ENCODE data around the gene CDC27.
"Not testable (repeated sequence)": the region's sequence is repeated elsewhere in the genome, so short reads cannot be mapped to it uniquely, and the experiment has no call there.

Gene CDC27

DNA sequence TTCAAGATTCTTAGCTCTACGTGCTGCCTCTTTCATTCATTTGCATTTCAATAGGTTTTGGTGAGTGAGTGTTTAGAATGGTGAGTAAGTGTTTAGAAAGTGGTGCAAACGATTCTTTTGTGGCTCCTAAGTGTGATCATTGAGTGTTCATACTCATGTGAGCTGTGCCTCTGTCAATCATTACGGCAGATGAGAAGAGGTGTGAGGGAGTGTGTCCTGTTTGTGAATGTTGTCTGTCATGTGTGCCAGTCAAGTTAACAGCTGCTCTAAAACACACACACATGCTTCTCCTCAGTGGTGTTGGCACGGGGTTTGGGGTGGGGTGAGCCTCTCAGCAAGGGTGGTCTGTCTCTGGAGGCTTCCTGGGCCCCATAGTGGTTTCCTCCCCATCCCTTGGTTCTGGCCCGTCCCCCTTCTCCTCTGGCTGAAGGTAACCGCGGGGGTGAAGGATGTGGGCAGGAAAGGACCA, 31.5 kb upstream of the CDC27 start:
- DNase-seq (ENCODE audit: extremely low spot score, insufficient read length, low read depth) (no peak), FAIRE-seq (peak; percentile 60)

DNA sequence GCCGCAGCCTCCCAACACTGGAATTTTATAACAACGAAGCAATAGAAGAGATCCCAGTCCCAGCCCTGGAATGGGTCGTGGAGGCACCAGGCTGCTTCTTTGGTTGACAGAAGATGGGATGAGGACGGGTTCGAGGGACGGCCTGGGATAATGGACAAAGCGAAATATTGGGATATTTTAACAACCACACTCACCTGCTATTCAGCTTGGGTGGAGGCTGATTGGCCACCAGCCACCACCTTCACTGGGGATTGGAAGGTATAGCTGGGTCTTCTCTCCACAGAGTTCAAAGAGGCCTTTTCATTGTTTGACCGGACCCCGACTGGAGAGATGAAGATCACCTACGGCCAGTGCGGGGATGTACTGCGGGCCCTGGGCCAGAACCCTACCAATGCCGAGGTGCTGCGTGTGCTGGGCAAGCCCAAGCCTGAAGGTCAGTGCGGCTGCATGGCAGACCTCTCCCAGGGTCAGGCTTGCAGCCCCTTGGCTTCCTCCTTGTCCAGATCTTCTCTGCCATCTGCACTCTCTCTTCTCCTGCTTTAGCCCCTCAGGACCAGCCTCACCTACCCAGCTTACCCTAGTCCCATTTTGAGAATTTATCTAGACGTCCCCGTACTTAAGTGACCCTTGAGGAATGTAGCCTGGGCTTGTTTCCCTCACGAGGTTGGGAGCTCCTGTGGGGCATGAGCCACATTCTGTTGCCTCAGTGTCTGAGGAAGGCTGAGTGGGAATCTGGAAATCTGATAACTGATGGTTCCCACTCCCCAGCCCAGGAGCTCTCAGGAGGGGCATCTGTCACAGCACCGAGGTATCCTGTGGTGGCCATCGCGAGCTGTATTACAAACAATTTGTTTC, 30.8 kb upstream of the CDC27 start:
- FAIRE-seq (no peak), DNase-seq (ENCODE audit: extremely low spot score, insufficient read length, low read depth) (no peak)

DNA sequence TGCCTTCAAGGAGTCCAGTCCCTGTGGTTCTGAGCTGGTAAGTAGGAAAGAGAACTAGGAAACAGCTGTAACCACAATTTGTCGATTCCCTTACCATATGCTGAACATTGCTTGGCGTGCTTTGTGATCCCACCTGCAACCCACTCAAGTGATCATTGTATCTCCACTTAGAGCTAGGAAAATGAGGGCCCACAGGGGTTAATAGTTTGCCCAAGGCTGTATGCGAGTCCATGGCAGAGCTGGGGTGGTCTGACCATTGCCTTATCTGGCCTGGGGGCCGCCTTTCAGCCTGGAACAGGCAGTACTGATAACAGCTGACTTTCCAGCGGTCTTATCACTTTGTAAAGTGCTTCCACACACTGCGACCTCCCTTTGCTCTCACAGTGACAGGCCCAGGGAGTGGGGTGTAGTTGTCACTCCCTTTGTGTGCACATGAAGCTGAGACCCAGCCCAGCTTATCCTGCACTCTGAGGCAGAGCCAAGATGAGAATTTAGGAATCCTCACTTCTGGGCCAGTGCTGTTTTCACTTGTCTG, 29.9 kb upstream of the CDC27 start:
- DNase-seq (ENCODE audit: extremely low spot score, insufficient read length, low read depth) (no peak), FAIRE-seq (peak; percentile 41)

DNA sequence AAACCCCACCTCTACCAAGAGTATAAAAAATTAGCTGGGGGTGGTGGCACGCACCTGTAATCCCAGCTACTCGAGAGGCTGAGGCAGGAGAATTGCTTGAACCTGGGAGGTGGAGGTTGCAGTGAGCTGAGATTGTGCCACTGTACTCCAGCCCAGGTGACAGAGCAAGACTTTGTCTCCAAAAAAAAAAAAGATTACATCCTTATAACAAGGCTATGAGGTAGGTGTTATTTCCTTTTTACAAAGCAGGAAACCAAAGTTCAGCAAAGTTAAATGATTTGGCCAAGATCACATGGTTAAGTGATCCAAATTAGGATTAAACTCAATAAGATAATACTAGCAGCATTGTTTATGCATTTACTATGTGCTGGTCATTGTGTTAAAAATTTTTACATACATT, 28.2 kb upstream of the CDC27 start:
- DNase-seq (ENCODE audit: extremely low spot score, insufficient read length, low read depth); FAIRE-seq: not testable (repeated sequence)

DNA sequence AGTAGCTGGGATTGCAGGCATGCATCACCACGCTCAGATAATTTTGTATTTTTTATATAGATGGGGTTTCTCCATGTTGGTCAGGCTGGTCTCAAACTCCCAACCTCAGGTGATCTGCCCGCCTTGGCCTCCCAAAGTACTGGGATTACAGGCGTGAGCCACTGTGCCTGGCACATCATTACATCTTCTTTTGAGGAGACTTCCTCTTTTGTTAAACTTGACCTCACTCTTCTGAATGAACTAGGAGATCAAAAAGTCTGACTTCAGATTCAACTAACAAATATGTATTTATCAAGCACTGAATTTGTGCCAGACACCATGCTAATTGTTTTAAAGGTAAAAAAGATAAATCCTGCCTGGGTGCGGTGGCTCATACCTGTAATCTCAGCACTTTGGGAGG, 27.7 kb upstream of the CDC27 start:
- FAIRE-seq; DNase-seq (ENCODE audit: extremely low spot score, insufficient read length, low read depth): not testable (repeated sequence)

DNA sequence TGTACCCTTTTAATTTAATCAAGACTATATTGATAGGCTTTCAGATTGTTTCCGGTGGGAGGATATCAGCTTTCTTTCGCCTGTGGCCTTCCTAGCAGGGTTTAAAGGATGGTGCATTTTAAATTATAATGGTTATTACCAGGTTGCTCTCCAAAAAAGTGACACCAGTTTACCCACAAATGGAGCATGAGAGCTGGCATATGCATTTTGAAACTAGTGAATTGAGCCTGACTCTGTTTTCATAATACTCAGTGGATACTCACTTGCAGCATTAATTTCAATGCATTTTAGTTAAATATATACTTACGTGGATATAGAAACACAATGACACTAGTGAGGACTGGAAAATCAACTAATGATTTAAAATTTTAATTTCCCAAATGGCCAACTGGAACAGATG, 25.8 kb upstream of the CDC27 start:
- no peak for DNase-seq (ENCODE audit: extremely low spot score, insufficient read length, low read depth)
- no peak for FAIRE-seq

DNA sequence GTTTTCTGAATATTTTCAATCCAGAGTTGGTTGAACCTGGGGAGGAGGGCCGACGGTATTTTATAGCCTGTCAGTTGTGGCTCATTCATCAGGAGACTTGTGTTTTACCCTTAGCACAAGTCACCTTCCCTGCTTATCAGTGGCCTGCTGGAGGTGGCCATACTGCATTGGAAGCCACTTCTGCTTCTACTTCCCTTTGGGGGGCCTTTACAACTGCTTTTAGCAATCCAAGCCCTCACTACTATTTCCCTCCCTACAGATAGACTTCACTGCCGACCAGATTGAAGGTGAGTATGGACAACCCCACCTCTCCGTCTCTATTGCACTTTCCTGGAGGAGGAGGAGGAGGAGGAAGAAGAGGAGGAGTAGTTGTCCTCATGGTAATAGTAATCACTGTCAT, 24.4 kb upstream of the CDC27 start:
- DNase-seq (ENCODE audit: extremely low spot score, insufficient read length, low read depth) (no peak), FAIRE-seq (no peak)

DNA sequence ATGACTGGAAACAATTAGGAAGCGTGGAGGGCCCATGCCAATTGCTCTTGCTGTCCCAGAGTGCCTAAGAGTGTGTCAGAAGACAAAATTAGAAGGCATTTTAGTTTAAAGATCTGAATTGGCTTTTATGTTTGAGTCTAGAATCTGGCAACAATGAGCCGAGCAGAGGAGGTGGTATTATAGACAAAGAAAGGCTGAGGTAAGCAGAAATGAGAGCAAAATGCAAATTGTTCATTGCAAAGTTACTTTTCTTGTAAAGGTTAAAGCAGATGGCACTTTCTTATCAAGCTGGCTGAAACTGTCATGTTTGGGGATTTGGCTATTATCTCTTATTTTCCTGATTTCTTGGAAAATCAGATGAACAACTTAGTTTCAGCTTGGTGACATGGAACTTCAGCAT, 23.4 kb upstream of the CDC27 start:
- no peak for DNase-seq (ENCODE audit: extremely low spot score, insufficient read length, low read depth)
- no peak for FAIRE-seq

DNA sequence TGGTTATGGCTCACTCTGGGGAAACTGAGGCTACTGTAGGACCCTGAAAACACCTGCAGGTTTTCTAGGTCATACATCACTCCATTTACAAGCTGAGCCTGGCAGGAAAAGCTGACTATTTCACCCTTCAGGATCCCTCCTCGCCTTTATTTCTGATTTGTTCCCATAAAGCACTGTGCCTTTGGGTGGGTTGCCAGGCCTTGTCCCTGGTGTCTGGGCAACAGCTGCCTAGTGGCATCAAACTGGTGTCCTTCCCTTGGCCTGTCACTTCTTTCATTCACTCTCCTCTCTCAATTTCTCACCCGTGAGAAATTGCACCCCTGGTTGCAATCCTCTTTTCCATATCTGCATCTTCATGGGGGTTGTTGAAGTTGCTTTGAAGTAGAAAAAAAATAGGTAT, 21.7 kb upstream of the CDC27 start:
- no peak for DNase-seq (ENCODE audit: extremely low spot score, insufficient read length, low read depth)
- no peak for FAIRE-seq

DNA sequence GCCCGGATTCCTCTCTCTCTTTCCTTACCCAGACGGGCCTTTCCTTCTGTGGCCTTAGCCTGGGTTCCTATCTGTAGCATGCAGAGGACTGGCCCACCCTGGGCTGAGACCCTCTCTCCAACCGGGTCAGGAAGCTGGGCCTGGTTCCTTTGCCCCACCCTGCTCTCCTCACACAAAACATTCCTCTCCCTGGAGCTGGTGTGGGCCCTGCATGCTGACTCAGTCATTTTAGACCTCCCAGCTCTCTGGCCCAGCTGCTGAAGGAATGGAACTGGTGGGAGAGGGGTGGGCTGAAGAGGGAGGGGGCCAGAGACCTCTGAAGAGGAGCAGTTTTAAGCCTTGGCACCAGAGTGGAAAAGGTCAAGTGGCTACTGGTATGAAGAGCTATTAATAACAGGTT, 21.0 kb upstream of the CDC27 start:
- DNase-seq (ENCODE audit: extremely low spot score, insufficient read length, low read depth) (no peak), FAIRE-seq (no peak)

DNA sequence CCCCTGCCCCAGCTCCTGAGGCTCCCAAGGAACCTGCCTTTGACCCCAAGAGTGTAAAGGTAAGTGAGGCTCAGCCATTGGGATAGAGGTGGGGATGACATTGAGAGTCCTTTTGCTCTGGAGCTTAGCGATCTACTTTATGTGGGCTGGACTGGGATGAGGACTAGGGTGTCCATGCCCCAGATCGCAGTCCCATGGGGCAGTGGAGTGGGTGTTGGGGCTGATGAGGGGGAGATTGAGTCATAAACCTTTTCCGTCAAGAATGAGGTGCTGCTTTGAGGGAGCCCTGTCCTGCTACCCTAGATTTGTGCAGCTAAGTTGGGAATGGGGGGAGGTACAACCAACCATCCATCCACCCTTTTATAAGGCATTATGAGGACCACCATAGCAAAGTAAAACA, 20.4 kb upstream of the CDC27 start:
- FAIRE-seq (no peak), DNase-seq (ENCODE audit: extremely low spot score, insufficient read length, low read depth) (no peak)

DNA sequence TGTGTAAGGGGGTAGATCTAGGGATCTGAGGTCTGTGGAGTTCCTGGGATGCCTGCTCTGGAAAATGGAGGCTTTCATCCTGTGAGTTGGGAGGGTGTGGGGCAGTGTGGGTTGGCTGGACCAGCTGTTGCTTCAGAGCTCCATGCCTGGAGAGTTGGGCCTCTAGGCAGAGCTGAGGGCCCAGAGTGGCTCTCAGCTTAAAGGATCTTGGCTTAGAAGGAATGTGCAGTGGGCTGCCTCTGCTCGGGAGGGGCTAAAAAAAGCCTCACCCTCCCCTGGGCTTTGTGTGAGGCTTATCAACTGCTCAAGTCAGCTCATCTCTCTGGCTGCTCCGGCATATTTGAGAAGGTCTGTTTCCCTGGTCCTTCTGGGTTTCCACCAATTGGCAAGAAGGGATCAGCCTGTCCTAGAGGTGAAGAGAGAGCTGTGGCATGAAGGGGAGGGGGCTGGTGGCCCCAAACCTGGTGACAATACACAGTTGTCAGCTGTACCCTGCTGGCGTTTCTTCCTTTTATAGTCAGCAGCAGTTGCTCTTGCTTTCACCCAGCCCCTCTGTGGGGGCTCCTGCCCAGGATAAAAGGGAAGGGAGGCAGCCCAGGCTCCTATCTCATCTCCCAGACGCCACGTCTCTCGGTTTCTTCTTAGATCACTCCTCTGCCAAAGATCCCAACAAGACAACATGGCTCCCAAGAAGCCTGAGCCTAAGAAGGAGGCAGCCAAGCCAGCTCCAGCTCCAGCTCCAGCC, 19.8 kb upstream of the CDC27 start, which contains the start of gene MYL4:
MYL4 (plus strand) TSS at position 605 of the 745 bp plus-strand sequence; CDS start at position 680, 75 bp downstream.
- no peak for FAIRE-seq
- DNase-seq (ENCODE audit: extremely low spot score, insufficient read length, low read depth), result no peak

DNA sequence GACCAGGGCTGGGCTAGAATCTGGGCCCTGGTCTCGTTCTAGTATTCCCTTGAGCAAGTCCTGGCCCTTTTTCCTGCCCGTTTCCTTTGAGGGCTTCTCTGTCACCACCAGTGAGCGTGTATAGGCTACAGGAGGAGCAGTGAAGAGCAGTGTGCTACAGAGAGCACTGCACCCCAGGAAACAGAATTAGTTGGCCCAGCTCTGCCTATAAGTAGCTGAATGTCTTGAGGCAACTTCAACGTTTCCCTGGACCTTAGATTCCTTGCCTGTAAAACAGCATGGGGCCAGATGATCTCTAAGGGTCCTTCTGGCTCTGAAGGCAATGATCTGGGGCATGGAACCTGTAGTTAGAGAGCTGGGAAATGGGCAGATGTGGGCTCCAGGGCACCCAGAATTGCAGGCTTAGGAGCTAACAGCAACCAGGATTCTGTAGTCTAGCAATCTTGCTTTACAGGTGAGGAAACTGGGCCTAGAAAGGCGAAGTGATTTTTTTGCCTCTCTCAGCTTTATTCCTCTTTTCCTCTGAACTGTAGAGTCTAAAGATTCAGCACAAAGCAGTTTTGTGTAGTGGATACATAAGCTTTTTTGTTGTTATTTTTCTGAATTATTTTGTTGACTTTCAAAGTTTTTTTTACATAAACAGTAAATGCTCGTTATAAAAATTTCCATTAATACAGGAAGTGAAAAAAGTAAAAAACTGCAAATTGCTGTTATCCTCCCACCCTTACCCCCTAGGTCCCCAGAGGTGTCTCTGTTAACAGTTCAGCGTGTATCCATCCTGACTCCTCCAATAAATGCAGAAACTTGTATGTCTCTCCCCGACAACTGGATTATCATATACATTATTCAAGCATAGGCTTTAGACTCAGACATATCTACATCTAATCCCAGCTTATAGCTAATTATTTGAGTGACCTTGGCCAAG, 18.3 kb upstream of the CDC27 start:
- DNase-seq (ENCODE audit: extremely low spot score, insufficient read length, low read depth), result no peak
- peak; percentile 50 for FAIRE-seq

DNA sequence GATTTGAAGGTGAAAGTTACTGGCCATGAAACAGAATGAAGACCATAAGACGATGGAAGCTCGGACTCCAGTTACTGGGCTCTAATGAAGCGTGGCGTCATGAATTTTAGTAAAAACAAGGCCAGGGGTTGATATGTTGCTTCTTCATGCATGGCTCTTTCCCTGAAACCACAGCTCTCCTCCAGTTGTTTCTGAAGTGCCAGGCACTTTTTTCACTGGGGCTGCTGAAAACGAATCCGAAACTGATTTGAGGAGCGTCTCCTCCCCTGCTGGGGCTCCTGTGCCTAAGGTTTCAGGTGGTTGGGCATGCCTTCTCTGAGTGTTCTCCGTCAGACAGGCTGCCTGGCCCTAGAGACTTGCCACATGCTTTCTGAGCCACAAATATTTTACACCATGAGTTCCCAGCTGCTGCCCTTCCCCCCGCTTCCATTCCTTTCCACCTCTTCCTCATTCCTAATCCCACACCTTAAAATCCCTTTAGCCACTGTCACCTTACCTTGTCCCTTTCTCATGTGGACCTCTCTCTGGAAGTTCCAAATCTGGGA, 16.4 kb upstream of the CDC27 start:
- DNase-seq (ENCODE audit: extremely low spot score, insufficient read length, low read depth) (no peak), FAIRE-seq (peak; percentile 91)

DNA sequence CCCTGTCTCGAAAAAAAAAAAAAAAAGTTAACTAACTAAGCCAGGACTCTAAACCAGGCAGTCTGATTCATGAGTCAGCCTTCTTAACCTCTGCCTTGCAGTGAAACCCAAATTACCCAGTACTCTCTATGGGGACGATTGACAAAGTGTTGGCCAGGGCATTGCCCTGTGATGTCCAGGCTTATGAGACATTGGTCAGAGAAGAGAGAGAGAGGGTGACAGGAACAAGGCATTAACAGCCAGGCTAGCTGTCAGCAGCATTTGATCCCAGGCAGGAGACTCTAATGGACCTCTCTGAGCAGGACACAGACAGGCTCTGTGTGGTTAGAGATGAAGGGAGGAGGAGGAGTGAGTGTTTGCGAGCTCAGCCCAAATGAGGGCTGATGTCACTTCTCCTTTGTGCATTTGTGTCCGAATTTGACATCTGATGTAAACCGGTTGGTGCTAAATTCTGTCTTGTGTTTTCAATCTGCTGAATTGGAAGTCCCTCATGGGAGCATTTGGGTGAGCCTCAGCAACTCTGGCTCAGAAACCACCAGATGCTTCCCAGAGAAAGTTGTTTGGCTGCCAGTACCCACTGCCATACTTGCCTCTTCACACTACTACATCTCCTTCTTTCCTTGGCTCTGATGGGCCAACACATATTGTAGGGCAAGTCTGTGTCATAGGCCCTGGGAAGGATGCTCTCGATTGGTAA, 15.8 kb upstream of the CDC27 start:
- DNase-seq (ENCODE audit: extremely low spot score, insufficient read length, low read depth) (no peak), FAIRE-seq (no peak)

DNA sequence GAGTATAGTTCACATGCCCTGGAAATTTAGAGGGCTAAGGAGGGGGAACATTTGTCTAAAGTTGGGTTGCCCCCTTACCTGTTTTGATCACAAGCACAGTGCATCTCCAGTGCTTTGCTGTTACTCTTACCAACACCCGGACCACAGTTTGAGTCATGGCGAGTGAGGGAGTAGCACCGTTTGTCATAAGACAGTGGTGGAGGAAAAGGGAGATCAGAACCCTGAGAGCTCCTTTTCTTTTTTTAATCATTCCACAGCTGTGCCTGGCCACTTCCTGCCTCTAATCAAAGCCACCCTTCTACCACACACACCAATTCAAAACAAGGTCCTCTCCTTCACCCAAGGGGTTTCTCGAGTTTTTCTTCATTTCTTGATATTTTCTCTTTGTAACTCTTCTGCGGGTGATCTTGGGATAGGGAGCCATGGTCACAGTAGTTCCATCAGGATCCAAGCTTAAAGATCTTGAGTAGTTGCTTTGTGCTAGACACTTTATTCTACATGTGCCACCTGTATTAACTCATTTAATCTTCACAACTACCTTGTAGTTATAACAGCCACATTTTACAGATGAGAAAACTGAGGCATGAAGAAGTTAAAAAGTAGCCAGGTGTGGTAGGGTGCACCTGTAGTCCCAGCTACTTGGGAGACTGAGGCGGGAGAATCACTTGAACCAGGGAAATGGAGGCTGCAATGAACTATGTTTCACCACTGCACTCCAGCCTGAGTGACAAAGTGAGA, 15.1 kb upstream of the CDC27 start:
- FAIRE-seq, result no peak
- no peak for DNase-seq (ENCODE audit: extremely low spot score, insufficient read length, low read depth)

DNA sequence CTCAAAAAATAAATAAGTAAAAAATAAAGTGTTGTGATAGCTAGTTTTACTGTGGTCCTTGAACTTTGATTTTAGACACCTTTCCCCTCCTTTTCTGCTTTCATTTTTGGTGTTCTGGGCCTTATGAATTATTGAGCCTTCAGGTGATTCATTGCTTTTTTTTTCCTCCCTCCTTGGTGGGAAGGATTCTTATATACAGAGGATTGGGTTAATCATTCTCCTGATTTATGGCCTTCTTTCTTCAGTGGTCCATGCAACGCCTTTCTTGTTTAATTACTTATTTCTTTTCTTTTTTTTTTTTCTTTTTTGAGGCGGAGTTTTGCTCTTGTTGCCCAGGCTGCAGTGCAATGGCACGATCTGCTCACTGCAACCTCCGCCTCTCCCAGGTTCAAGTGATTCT, 12.1 kb upstream of the CDC27 start:
- no peak for FAIRE-seq
- no peak for DNase-seq (ENCODE audit: extremely low spot score, insufficient read length, low read depth)

DNA sequence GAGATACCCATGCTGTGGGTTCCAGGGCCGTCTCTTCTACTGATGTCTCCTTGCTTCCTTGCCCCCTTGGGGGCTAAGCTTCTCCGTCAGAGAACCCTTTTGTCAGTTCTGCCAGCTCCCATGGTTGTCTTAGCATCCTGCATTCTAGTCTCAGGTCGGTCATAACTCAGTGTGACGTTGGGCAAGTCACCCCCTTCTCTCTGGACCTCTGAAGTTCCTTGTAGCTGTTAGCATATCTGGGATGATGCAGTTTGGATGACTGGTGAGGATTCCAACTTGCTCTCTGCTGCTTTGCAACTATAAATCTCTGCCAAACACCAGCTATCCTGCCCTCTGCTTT, 11.2 kb upstream of the CDC27 start:
- DNase-seq (ENCODE audit: extremely low spot score, insufficient read length, low read depth) (no peak), FAIRE-seq (no peak)
